ENCODE measurements around the gene PRKCH. TPM values are rescaled to one million over a fixed set of nuclear protein-coding genes. Genes with fewer than 3 reads are reported as not detected.

PRKCH gene
- total and polyA plus RNA-seq, 2 of the 13 experiments (the other 11 are each of a cell fraction or from before 2014, with no cell fraction given), result 0.48 to 1.3 TPM

DNA sequence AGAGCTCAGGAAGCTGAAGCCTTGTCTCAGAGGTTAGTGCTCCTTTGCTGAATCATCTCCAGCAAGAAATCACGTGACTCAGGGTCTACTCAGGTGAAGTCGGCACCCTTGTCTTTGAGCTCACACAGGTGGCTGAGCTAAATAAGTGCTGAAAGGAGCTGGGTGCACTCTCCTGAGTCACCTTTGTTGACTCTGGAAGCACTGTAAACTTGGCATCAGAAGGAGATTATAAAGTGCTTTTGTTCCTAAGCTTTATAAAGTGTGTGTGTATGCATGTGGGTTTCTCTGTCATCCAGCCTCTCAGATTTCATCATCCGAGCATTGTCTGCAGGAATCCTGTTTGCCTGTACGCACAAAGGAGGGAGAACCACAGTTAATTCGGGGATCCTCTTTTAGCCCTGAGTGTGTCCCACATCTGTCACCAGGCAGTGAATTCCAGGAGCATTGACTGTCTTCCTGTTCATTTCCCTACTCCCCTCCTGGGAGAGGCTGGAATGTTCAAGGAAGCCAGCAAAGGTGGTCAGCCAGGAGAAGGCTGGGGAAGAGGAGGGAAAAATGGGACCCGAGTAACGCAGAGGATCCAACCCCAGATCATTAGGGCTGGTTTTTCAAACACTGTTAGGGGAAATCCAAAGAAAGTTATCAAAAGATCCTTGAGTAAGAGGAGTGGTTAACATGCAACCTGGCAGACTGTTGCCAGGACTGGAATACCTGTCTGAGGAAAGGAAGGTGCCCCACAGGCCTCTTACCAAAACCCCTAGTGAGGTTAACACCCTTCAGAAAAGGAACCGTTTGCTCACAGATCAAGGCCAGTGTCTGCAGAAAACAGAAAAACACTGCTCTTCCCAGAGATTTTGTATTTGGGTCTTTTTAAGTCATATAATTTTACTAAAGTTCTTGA lies 216.4 kb downstream of the PRKCH start (continued):
- TF ChIP-seq HBP1 (CRISPR knock-in tag; IDR thresholded peaks at IDR 0.05; ENCODE audit: low read depth) (peak; percentile 67; the same call in 1 of the 2 replicates), ZNF431 (CRISPR knock-in tag; IDR thresholded peaks at IDR 0.05; ENCODE audit: borderline replicate concordance, low read depth) (no peak), NFE2L1 (CRISPR knock-in tag; IDR thresholded peaks at IDR 0.05; ENCODE audit: borderline replicate concordance) (peak; percentile 82; the same call in 1 of the 2 replicates), MAZ (IDR thresholded peaks at IDR 0.05; ENCODE audit: borderline replicate concordance, low read depth, low read length) (0 out of 2 replicates have a peak, but pooled peaks have one; percentile 10), MAZ (CRISPR knock-in tag; IDR thresholded peaks at IDR 0.05; ENCODE audit: low read depth) (peak; percentile 28; the same call in 1 of the 2 replicates), RXRA (CRISPR knock-in tag; IDR thresholded peaks at IDR 0.05) (peak; percentile 98), MATR3 (CRISPR knock-in tag; IDR thresholded peaks at IDR 0.05) (no peak), KDM5B (CRISPR knock-in tag; IDR thresholded peaks at IDR 0.05; ENCODE audit: borderline replicate concordance) (no peak), XBP1 (CRISPR knock-in tag; IDR thresholded peaks at IDR 0.05) (no peak), PAWR (CRISPR knock-in tag; IDR thresholded peaks at IDR 0.05; ENCODE audit: borderline replicate concordance) (no peak), ZMYM2 (CRISPR knock-in tag; IDR thresholded peaks at IDR 0.05) (no peak), TIGD3 (CRISPR knock-in tag; IDR thresholded peaks at IDR 0.05; ENCODE audit: borderline replicate concordance) (no peak), ISX (CRISPR knock-in tag; conservative IDR thresholded peaks at IDR 0.05) (no peak), ZNF20 (CRISPR knock-in tag; IDR thresholded peaks at IDR 0.05) (no peak), CSRNP1 (CRISPR knock-in tag; IDR thresholded peaks at IDR 0.05) (no peak), SUZ12 (IDR thresholded peaks at IDR 0.05; ENCODE audit: low read depth, low read length) (no peak), ZNF296 (CRISPR knock-in tag; conservative IDR thresholded peaks at IDR 0.05) (no peak)
- TF ChIP-seq, protein P1, sequence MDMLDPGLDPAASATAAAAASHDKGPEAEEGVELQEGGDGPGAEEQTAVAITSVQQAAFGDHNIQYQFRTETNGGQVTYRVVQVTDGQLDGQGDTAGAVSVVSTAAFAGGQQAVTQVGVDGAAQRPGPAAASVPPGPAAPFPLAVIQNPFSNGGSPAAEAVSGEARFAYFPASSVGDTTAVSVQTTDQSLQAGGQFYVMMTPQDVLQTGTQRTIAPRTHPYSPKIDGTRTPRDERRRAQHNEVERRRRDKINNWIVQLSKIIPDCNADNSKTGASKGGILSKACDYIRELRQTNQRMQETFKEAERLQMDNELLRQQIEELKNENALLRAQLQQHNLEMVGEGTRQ (IDR thresholded peaks at IDR 0.05; ENCODE audit: low read depth, low read length), result peak; percentile 92
- TF ChIP-seq, protein P1 (CRISPR knock-in tag; IDR thresholded peaks at IDR 0.05; ENCODE audit: borderline replicate concordance), result peak; percentile 84; the same call in 1 of the 2 replicates
- TF ChIP-seq, protein P2, sequence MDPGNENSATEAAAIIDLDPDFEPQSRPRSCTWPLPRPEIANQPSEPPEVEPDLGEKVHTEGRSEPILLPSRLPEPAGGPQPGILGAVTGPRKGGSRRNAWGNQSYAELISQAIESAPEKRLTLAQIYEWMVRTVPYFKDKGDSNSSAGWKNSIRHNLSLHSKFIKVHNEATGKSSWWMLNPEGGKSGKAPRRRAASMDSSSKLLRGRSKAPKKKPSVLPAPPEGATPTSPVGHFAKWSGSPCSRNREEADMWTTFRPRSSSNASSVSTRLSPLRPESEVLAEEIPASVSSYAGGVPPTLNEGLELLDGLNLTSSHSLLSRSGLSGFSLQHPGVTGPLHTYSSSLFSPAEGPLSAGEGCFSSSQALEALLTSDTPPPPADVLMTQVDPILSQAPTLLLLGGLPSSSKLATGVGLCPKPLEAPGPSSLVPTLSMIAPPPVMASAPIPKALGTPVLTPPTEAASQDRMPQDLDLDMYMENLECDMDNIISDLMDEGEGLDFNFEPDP (CRISPR knock-in tag; conservative IDR thresholded peaks at IDR 0.05), result no peak
